GM21390 (cell line): ENCODE data around the gene TMEM52B.
A peak's percentile ranks its signal among the peaks of the same experiment; 100 is the strongest.

Source experiments
- ATAC-seq: cut with Tn5 transposase; IDR thresholded peaks from one replicate; pipeline ENCODE4 v1.9.1; 2021; ENCODE audit not compliant: unreplicated experiment

TMEM52B gene

DNA sequence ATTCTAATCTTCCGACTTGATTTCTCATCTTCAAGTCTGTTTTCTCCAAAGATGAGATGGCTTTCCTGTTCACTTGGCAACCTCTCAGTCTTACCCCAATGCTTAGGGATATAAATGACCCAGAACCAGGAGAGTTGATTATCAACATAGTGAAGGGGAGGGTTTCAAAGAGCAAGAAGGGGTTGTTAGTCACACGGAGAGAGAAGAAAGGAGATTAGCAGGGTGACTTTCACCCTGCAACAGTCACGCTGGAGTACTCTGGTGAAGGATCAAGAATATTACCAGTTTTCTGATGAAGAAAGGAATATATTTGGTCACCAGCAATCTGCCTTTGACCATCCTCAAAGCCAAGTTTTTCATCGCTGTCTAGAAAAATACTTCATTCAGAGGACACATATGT is at the start of gene TMEM52B:
Gene TMEM52B, plus strand, starts transcription at position 212 of the 400 bp plus-strand sequence. CDS start 543 bp downstream, outside the sequence.
- no peak for ATAC-seq

DNA sequence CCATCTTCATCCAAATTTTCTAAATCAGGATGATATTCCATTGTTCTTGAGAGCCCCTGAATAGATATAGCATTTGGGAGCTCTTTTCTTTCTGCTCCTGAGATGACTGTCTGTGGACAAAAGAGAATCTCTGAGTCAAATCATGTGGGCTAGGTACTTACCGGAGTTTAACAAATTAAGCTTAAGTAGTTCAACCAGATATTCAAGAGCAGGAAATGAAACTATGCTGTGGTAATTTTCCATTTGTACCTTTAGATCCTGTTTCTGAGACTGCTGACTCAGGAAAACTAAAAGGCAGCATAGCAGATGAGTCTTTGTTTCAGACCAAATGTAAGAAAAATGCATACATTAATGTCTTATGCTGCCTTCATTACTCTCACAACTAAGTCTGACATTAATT is 48.8 kb upstream of the TMEM52B start, which contains the start of gene CLEC7A:
Gene CLEC7A, minus strand, starts transcription at position 158 of the 400 bp plus-strand sequence. Its CDS starts 117 bp downstream, at position 41.
- ATAC-seq, result peak; percentile 84

- no peak for ATAC-seq
These were observed 47.6 kb upstream of the TMEM52B start for GRCh38 chr12:10131111-10131690.

GRCh38 chr12:10132850-10133370 is 45.9 kb upstream of the TMEM52B start:
- ATAC-seq, result no peak

DNA sequence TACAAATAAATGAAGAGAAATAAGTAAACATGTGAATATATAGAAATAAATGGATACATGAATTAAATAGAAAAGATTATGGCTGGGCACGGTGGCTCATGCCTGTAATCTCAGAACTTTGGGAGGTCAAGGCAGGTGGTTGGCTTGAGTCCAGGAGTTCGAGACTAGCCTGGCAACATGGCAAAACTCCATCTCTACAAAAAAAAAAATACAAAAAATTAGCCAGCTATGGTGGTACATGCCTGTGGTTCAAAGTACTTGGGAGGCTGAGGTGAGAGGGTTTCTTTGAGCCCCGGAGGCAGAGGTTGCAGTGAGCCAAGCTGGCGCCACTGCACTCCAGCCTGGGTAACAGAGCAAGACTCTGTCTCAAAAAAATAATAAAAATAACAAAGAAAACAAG is 43.7 kb upstream of the TMEM52B start:
- ATAC-seq, result no peak

DNA sequence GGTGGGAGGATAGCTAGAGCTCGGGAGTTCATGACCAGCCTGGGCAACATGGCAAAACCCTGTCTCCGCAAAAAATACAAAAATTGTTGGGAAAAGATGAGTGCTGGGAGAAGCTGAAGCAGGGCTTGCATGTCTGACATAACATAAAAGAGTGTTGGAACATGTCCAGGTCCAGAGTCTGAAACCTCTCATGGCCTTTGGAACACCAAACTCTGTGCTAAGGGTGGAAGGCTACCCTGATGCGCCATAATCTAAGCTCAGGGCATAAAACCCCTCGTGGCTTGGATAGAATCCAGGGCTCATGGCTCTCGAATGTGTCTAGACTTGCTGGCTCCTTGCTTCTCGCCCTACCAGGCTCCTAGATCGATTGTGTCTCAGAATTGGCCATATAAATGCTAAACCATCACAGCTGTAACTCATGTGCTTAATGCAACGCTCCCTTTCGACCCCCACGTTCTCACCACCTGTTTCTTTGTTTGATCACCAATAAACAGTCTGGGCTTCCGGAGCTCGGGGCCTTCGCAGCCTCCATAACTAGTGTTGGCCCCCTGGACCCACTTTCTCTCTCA is 42.1 kb upstream of the TMEM52B start:
- ATAC-seq, result no peak

- ATAC-seq, result no peak
These were observed 38.8 kb upstream of the TMEM52B start for GRCh38 chr12:10140001-10140400.

- no peak for ATAC-seq
These were observed 35.7 kb upstream of the TMEM52B start for GRCh38 chr12:10142976-10143589.

DNA sequence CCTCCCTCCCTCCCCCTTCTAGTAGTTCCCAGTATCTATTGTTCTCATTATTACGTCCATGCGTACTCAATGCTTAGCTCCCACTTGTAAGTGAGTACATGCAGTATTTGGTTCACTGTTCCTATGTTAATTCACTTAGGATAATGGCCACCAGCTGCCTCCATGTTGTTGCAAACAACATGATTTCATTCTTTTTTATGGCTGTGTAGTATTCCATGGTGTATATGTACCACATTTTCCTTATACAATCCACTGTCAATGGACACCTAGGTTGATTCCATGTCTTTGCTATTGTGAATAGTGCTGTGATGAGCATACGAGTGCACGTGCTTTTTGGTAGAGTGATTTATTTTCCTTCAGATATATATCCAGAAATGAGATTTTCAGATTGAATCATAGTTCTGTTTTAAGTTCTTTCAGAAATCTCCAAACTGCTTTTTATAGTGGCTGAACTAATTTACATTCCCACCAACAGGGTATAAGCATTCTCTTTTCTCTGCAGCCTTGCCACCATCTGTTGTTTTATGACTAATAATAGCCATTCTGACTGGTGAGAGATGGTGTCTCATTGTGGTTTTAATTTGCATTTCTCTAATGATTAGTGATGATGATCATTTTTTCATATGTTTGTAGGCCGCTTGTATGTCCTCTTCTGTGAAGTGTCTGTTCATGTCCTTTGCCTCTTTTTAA is 31.0 kb upstream of the TMEM52B start:
- peak; percentile 82 for ATAC-seq

DNA sequence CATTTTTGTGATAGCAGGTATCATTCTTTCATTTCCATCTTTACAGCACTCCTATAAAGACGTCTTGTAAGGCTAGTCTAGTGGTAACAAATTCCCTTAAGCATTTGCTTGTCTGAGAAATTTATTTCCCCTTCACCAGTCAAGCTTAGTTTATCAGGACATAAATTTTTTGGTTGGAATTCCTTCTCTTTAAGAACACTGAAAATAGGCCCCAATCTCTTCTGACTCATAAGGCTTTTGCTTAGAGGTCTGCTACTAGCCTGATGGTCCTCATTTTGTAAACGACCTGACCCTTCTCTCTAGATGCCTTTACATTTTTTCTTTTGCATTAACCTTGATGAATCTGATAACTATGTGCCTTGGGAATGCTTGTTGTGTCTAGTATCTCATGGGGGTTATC is 27.2 kb upstream of the TMEM52B start:
- ATAC-seq, result no peak

DNA sequence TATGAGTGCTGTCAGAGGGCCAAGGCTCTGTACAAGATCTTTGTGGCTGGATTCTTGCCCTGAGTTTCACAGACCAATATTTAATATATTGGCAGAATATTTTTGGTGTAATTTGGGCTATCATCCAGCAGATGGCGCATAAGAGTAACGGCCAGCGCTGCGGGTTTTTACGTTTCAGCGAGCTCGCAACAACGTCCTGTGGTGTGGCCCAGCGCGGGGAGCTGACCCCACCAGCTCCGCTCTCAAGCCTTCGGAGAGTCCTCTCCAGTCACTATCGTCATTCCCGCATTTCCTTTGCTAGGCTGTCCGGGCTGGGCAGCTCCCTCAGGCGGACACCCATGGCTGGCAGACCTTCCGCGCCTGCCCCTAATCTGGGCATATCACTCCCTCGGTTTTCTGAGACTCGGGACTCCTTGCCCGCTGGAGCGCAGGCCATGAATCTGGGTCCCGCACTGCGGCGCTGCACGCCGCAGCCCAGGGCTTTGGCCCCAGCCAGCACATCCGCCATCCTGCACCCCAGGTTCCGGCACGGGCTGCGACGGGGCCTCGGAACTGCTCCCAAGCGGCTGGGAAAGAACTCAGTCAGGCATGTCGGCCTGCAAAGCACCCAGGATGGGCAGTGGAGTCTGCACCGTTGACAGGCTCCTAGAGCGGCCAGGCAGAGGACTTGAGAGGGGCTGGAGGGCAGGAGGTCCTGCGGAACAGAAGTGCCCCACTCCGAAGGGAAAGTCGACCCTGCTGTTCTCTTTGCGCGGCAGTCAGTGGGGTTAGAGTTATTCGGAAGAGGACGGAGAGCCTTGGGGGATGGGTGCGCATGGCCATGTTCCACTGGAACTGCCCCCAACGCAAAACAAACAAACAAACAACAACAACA is 25.3 kb upstream of the TMEM52B start:
- peak; percentile 63 for ATAC-seq

- ATAC-seq, result no peak
These were observed 24.7 kb upstream of the TMEM52B start for GRCh38 chr12:10154145-10154496.

DNA sequence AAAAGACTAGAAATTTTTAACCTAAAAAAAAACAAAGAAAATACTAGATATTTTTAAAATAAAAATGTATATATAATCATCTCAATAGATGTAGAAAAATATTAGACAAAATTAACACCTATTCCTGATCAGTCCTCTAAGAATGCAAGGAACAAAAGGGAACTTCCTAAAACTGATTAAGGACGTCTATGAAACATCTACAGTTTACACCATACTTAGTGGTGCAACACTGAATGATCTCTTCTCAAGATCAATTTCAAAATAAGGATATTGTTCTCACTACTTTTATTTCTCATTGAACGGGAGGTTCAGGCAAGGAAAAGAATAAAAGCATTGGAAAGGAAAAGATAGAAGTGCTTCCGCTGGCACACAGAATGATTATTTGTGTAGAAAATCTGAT is 22.9 kb upstream of the TMEM52B start:
- ATAC-seq, result no peak

DNA sequence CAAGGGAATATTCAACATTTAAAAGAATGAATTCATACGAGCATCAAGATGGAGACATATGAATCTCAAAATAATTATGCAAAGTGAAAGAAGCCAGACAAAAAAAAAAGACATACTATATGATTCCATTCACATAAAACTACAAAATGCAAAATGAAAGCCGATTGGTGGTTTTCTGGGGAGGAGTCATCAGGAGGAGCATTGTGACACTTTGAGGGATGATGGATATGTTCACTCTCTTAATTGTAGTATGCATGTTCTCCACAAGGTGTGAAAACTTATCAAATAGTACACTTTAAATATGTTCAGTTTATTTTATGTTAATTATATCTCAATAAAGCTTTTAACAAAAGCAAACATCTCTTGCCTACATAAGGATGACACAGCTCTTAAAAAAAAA is 20.4 kb upstream of the TMEM52B start:
- no peak for ATAC-seq

DNA sequence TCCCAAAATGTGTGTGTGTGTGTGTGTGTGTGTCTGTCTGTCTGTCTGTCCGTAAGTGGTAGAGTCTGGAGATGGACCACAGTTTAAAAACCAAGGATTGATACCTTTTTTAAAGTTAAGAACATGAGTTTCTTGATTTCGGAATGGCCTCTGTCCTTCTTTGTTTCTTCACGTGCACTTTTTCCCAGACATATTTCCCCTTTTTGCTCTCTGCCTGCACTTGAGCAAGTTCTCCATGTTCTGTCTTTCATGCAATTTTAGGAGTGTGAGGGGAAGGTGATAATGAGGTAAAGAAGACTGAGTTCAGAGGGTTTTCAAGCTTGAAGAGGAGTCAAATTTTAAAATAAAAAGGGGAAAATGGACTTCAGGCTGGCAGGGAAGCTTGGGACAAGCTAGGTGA is 19.6 kb upstream of the TMEM52B start:
- no peak for ATAC-seq

DNA sequence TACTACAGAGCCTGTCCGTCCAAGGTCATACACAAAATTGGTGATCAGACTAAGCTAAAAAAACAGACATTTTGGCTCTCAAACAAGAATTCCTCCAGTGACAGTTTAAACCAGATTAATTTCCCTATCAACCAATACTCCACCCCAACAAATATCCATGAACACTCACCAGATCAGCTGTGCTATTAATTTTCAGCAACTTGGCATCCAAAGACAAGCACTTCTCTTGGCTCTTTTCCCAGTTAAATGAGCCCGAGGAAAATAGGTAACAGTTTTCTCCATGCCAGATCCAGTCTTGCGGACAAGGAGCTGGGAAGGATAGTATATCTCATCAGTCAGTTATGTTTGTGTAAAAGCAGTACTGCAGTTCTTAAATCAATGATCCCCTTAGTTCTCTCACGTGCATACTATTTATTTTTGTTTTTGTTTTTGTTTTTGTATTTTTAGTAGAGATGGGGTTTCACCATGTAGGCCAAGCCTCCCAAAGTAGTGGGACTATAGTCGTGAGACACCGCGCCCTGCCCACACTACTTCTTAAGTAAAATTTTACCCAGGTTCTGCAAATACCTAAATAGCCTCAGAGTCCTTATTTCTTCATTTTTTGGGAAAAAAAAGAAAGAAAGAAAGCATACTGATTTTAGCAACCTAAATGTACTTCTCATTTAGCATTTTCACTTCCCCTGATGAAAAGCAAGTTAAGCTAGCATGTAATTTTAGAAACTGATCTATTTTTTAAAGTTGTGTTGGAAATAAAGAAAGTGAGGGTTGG is 18.0 kb upstream of the TMEM52B start:
- ATAC-seq, result no peak

DNA sequence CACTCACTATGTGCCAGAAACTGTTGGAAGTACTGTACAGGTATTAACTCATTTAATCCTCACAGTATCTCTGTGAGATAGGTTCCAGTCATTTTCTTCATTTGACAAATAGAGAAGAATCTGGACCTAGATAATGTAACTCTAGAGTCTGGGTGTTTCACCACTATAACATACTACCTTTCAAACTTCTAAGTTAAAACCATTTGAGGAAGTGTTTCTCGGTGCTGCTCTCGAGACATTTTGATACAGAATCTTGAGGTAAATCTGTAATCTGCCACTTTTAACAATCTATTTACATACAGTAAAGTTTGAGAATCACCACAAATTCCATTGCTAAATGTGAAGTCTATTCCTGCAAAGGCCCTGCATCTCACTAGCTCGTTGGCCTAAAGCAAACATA is 15.7 kb upstream of the TMEM52B start:
- no peak for ATAC-seq

DNA sequence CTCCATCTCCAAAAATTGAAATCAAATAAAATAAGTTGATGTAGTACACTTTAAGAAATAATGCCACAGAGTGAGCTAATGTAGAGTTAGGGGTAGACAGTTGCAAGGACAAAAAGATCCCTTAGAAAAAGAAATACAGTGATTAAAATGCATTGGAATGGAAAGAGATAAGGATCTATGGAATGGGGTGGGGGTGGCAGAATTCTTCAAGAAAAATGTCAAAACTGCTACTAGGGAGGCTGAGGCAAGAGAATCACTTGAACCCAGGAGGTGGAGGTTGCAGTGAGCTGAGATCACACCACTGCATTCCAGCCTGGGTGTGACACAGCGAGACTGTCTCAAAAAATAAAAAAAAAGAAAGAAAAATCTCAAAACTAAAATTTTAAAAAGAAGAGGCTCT is 13.4 kb upstream of the TMEM52B start:
- no peak for ATAC-seq

DNA sequence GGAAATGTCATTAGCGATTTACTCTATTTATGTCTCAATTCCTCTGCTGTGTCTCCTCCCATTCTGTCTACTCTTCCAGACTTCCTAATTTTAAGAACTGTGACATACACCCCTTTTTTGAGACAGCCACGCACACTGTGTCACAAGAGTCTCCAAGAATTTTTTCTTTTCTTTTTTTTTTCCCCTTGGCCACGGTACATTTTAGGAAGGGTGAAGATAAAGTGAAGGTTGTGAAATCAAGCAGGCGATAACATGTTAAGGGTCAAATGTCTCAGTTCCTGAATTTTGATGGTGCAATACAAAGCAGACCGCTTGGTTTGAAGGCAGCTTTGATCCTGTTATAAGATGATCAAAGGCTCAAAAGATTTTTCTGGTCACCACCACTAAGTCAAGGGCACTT is 11.2 kb upstream of the TMEM52B start:
- ATAC-seq, result no peak

DNA sequence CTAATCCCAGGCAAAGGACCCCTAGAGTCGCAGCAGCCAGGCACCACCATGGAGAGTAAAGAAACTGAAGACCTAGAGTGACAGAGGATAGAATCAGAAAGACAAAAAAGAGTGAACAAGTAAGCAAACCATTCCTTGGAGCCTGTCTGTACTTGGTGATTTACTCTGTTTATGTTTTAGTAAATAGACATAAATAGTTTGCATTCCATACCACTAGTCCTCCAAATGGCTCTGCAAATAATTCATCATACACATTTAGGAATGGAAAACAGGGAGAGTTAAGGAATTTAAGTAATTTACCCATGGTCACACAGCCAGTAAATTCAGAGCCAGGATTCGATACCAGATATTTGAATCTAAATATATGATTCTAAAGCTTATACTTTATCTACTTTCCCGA is 9.7 kb upstream of the TMEM52B start:
- ATAC-seq, result no peak
